GM21381 (cell line): ENCODE data around the gene AIPL1.
"Not testable (repeated sequence)": the region's sequence is repeated elsewhere in the genome, so short reads cannot be mapped to it uniquely, and the experiment has no call there.

Experiments used
- ATAC-seq: cut with Tn5 transposase; IDR thresholded peaks from one replicate; pipeline ENCODE4 v1.9.1; 2021; ENCODE audit warnings: mild to moderate bottlenecking, moderate library complexity; ENCODE audit not compliant: unreplicated experiment

AIPL1 gene

GRCh38 chr17:6435051-6435450, at the start of gene AIPL1:
Gene AIPL1, minus strand, starts transcription at chr17:6435121. Its CDS starts 17 bp downstream, at chr17:6435104.
- no peak for ATAC-seq

GRCh38 chr17:6483507-6483906, 48.6 kb upstream of the AIPL1 start:
- no peak for ATAC-seq

GRCh38 chr17:6482796-6483195, 47.9 kb upstream of the AIPL1 start:
- not testable (repeated sequence) for ATAC-seq

GRCh38 chr17:6482105-6482455, 47.2 kb upstream of the AIPL1 start:
- no peak for ATAC-seq

- no peak for ATAC-seq
These were observed 45.4 kb upstream of the AIPL1 start for GRCh38 chr17:6480303-6480675.

GRCh38 chr17:6479622-6480302, 44.8 kb upstream of the AIPL1 start:
- no peak for ATAC-seq

- no peak for ATAC-seq
These were observed 43.6 kb upstream of the AIPL1 start for GRCh38 chr17:6478486-6478885.

GRCh38 chr17:6477831-6478383, 43.0 kb upstream of the AIPL1 start:
- no peak for ATAC-seq

- ATAC-seq = no peak
These were observed 41.9 kb upstream of the AIPL1 start for GRCh38 chr17:6476810-6477179.

- ATAC-seq = no peak
These were observed 41.3 kb upstream of the AIPL1 start for GRCh38 chr17:6476076-6476809.

GRCh38 chr17:6475411-6475810, 40.5 kb upstream of the AIPL1 start:
- ATAC-seq = no peak

GRCh38 chr17:6474906-6475305, 40.0 kb upstream of the AIPL1 start:
- no peak for ATAC-seq

- ATAC-seq = no peak
These were observed 39.5 kb upstream of the AIPL1 start for GRCh38 chr17:6474376-6474775.

- no peak for ATAC-seq
These were observed 38.3 kb upstream of the AIPL1 start for GRCh38 chr17:6473128-6473767.

GRCh38 chr17:6472517-6472916, 37.6 kb upstream of the AIPL1 start:
- no peak for ATAC-seq

GRCh38 chr17:6471531-6472465, 36.9 kb upstream of the AIPL1 start:
- ATAC-seq = no peak

- no peak for ATAC-seq
These were observed 36.0 kb upstream of the AIPL1 start for GRCh38 chr17:6470751-6471521.

GRCh38 chr17:6470146-6470718, 35.3 kb upstream of the AIPL1 start:
- no peak for ATAC-seq

GRCh38 chr17:6468051-6468790, 33.3 kb upstream of the AIPL1 start:
- no peak for ATAC-seq
